ENCODE measurements around the gene IMMP2L. TPM values are rescaled to one million over a fixed set of nuclear protein-coding genes. Genes with fewer than 3 reads are reported as not detected.

The IMMP2L gene
- total RNA-seq, 4 donors from 2014 or later: 2.6 to 69.1 (median 34.7) TPM

GRCh38 chr7:110809832-110810231 is 752.5 kb downstream of the IMMP2L start:
- Histone ChIP-seq H3K27me3 (no peaks in the 10 kb centered on the region), H3K9me3 (no peaks in the 10 kb centered on the region), H3K4me3 (no peak overlapping the region), H3K36me3 (no peaks in the 10 kb centered on the region), H3K27ac (no peak overlapping the region), H3K4me1 (no peaks in the 10 kb centered on the region)
- no peak for DNase-seq
- intact Hi-C loops (cut with DNase I; ENCODE audit: low total_unique reads): no loop called here
- TF ChIP-seq CTCF (IDR thresholded peaks at IDR 0.05) (no peak), POLR2A (IDR thresholded peaks at IDR 0.05) (no peak)

DNA sequence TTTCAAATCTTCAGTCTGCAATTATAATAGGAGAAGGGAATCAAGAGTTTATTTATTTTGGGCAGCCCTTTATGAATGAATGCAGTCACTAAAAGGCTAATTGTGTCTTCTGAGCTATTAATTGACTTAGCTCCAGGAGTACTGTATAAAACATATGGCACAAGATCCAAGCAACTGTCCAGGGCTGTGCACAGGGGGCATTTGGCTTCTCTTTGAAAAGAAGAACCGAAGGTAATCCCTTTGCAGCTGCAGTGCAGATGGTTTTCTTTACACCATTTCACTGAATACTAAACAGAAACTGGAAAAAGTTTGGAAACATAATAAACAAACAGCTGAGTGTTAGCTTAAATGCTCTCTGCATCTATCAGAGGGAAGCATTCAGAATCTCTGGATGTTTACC is 753.9 kb downstream of the IMMP2L start:
- Histone ChIP-seq H3K4me1 (no peaks in the 10 kb centered on the region), H3K4me3 (no peak overlapping the region), H3K9me3 (no peaks in the 10 kb centered on the region), H3K27me3 (no peaks in the 10 kb centered on the region), H3K36me3 (no peaks in the 10 kb centered on the region), H3K27ac (no peak overlapping the region)
- intact Hi-C loops (cut with DNase I; ENCODE audit: low total_unique reads): no loop called here
- TF ChIP-seq CTCF (IDR thresholded peaks at IDR 0.05) (no peak), POLR2A (IDR thresholded peaks at IDR 0.05) (no peak)
- DNase-seq: no peak

DNA sequence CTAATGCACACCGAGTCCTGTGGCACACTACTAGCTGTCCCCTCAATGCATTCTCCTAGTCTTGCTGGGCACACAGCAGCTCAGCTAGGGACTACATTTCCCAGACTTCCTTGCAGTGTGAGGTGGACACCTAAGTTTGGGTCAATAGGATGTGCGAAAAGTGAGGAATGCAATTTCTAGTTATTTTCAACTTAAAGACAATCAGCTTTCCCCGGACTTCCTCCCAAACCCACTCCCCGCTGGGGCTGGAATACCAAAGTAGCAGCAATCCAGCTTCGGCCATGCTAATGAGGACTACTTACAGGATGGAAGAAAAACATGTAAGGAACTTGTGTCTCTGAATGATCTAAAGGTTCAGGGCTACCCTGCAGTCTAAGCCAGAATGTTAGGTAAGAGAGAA is 757.8 kb downstream of the IMMP2L start:
- H3K4me1 ChIP-seq: no peaks in the 10 kb centered on the region
- no peak overlapping the region for H3K4me3 ChIP-seq
- no peak overlapping the region for H3K27ac ChIP-seq
- no peaks in the 10 kb centered on the region for H3K36me3 ChIP-seq
- no peak for DNase-seq
- no peaks in the 10 kb centered on the region for H3K27me3 ChIP-seq
- H3K9me3 ChIP-seq: no peaks in the 10 kb centered on the region
- TF ChIP-seq CTCF (IDR thresholded peaks at IDR 0.05) (no peak), POLR2A (IDR thresholded peaks at IDR 0.05) (no peak)
- intact Hi-C loops (cut with DNase I; ENCODE audit: low total_unique reads): no loop called here

DNA sequence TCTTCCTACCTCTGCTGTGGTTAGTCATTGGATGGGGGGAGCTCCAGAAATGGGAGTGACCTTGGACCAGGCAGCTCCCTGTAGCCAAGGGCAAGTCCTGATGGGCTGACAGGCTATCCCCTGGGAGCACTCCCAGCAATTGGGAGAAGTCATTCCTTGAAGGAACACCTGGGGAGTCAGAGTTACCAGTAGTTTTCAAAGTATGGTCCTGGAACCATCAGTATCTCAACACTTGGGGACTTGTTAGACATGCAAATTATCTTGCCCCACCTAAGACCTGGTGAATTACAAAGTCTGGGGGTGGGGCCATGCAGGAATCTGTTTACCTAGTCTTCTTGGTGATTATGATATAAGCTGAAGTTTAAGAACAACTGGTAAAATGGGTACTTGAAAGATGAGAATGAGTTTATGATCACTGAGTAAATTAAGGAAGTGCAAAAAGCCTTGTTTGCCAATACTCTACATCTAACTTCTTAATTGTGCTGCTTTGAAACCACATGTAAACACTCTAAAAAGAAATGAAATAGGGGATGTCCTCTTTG is 758.6 kb downstream of the IMMP2L start:
- intact Hi-C loops (cut with DNase I; ENCODE audit: low total_unique reads): no loop called here
- Histone ChIP-seq H3K9me3 (no peaks in the 10 kb centered on the region), H3K27ac (no peak overlapping the region), H3K36me3 (no peaks in the 10 kb centered on the region), H3K27me3 (no peaks in the 10 kb centered on the region), H3K4me3 (no peak overlapping the region), H3K4me1 (no peaks in the 10 kb centered on the region)
- TF ChIP-seq POLR2A (IDR thresholded peaks at IDR 0.05) (no peak), CTCF (IDR thresholded peaks at IDR 0.05) (no peak)
- DNase-seq: no peak

DNA sequence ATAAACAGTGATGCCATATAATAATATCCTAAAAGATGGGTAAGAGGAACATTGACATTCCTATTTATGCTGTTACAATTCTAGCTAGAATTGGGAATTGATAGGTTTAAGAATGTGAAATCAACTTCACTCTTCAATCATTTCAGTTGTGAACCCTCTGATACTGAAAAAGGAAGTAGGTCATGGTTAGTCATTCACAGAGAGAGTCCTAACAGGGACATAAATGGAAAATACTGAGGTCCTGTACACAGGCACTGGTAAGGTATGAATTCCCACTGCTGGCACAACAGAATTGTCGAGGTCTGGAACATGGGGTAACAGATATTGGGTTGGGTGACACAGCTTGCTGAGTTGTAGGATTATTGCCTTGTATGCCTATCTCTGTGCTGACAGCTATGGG is 760.8 kb downstream of the IMMP2L start:
- no peak for TF ChIP-seq CTCF (IDR thresholded peaks at IDR 0.05)
- no peak for TF ChIP-seq POLR2A (IDR thresholded peaks at IDR 0.05)
- no peaks in the 10 kb centered on the region for H3K4me1 ChIP-seq
- intact Hi-C loops (cut with DNase I; ENCODE audit: low total_unique reads): no loop called here

More for the DNA sequence above, 760.8 kb downstream of the IMMP2L start:
- no peaks in the 10 kb centered on the region for H3K36me3 ChIP-seq
- no peaks in the 10 kb centered on the region for H3K9me3 ChIP-seq
- H3K27ac ChIP-seq: no peak overlapping the region
- H3K4me3 ChIP-seq: no peak overlapping the region
- no peaks in the 10 kb centered on the region for H3K27me3 ChIP-seq
- DNase-seq: no peak

Data from uterus (tissue), 4 donors.